PC-9 (cell line): Measurements from ENCODE around the gene TSPAN3.

Source experiments
- EZH2 ChIP-seq: fragments of 200-600 bp; sonication (generic); IDR thresholded peaks from 2 replicates; pipeline ENCODE4 v1.8.0; 2017; ENCODE audit warnings: antibody characterized with exemption, low read depth
- TF ChIP-seq, protein P1 (sequence below): fragments of 200-600 bp; sonication (generic); conservative IDR thresholded peaks from 2 replicates; pipeline ENCODE4 v1.6.1; 2017; ENCODE audit warnings: mixed run types, antibody characterized with exemption, mild to moderate bottlenecking, moderate library complexity

DNA sequence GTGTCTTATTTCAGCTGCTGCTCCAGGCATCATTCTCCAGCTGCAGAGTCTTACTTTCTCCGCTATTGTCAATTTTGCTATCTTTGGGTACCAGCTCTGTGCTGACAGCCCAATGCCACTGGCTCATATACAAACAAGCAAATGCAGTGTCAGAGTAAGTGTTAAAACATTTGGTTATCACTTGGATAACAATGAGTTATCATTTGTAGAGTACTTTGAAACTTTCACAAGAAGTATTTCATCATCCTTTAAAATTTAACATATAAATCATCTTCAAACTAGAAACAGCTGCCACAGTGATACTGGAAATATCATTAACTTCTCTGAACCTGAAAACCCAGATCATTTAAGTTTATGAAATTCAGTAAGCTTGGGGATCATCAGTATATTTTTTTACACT, 13.8 kb downstream of the TSPAN3 start:
- TF ChIP-seq, protein P1, sequence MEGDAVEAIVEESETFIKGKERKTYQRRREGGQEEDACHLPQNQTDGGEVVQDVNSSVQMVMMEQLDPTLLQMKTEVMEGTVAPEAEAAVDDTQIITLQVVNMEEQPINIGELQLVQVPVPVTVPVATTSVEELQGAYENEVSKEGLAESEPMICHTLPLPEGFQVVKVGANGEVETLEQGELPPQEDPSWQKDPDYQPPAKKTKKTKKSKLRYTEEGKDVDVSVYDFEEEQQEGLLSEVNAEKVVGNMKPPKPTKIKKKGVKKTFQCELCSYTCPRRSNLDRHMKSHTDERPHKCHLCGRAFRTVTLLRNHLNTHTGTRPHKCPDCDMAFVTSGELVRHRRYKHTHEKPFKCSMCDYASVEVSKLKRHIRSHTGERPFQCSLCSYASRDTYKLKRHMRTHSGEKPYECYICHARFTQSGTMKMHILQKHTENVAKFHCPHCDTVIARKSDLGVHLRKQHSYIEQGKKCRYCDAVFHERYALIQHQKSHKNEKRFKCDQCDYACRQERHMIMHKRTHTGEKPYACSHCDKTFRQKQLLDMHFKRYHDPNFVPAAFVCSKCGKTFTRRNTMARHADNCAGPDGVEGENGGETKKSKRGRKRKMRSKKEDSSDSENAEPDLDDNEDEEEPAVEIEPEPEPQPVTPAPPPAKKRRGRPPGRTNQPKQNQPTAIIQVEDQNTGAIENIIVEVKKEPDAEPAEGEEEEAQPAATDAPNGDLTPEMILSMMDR, result no peak
- no peak for TF ChIP-seq EZH2
